ENCODE results near the gene CIAO1. TPM values are rescaled to one million over a fixed set of nuclear protein-coding genes. Genes with fewer than 3 reads are reported as not detected.

Gene CIAO1
- polyA plus RNA-seq, 3 donors, result 73.7 to 93.8 (median 89.4) TPM

GRCh38 chr2:96320728-96321622 lies 55.0 kb downstream of the CIAO1 start:
- Histone ChIP-seq H3K4me3 (replicated peaks in 1 of 3; ENCODE audit: low read depth in 2 of 3, low read length in 3 of 3) (peak overlapping the region; percentile 58 to 90 (median 71)), H4K20me1 (ENCODE audit: insufficient read depth, low read length) (no peaks in the 10 kb centered on the region), H3K36me3 (replicated peaks in 1 of 2; ENCODE audit: control insufficient read depth in 1 of 2, insufficient read depth in 2 of 2, low read length in 2 of 2) (no peaks in the 10 kb centered on the region), H2AFZ (ENCODE audit: insufficient read depth, low read depth, low read length, poor library complexity, severe bottlenecking) (peak overlapping the region; percentile 94), H3K4me1 (ENCODE audit: control insufficient read depth in 1 of 2, insufficient read depth in 2 of 2, low read length in 2 of 2) (peaks cover 41 to 50% of the 10 kb centered on the region in 2 donors), H3K79me2 (ENCODE audit: insufficient read depth, low read length) (no peaks in the 10 kb centered on the region), H3K4me2 (replicated peaks; ENCODE audit: extremely low read depth, low read length, poor library complexity, severe bottlenecking) (peak overlapping the region; percentile 99), H3K27ac (ENCODE audit: low read depth in 1 of 2, low read length in 2 of 2) (peak overlapping the region in 1 of 2 donors; percentile 11), H3K9me3 (replicated peaks in 1 of 2; ENCODE audit: control insufficient read depth in 1 of 2, insufficient read depth in 1 of 2, low read length in 2 of 2) (no peaks in the 10 kb centered on the region), H3K27me3 (ENCODE audit: control insufficient read depth in 2 of 2, insufficient read depth in 2 of 2, low read length in 2 of 2) (peaks cover 0 to 5% of the 10 kb centered on the region in 2 donors), H3K9ac (ENCODE audit: insufficient read depth, low read length, poor library complexity, severe bottlenecking) (peak overlapping the region; percentile 63)
- intact Hi-C loops (cut with micrococcal nuclease), result no loop called here
- Mint-ChIP-seq H3K4me1 (peaks cover 50% of the 10 kb centered on the region), H3K27me3 (ENCODE audit: low read depth in 3 of 3) (peaks cover 26 to 33% (median 32%) of the 10 kb centered on the region in 3 donors), H3K27ac (peak overlapping the region; percentile 14 to 80 (median 60)), H3K36me3 (peaks cover 0 to 3% of the 10 kb centered on the region in 2 donors), H3K9me3 (no peaks in the 10 kb centered on the region), H3K4me3 (peak overlapping the region; percentile 97 to 98)
- no peak for DNase-seq
- TF ChIP-seq CTCF (IDR thresholded peaks at IDR 0.05), result no peak
- WGBS (ENCODE audit: insufficient coverage), result under 1% methylated on average over 33 of the region's 41 CpGs

Other genes starting within 250 kb of the CIAO1 start
- 1 to 10 TPM in 1 of 3 donors, under 1 TPM in 2; 0.44 to 1.6 (median 0.94) TPM for gene GPAT2, start 231.3 kb upstream of the CIAO1 start, polyA plus RNA-seq
- 1 to 10 TPM in 1 of 3 donors, not detected in 2; 1.6 TPM for gene ADRA2B, start 149.7 kb upstream of the CIAO1 start, polyA plus RNA-seq
- under 1 TPM in 1 of 3 donors, not detected in 2; 0.71 TPM for gene ASTL, start 127.7 kb upstream of the CIAO1 start, polyA plus RNA-seq
- 100 to 1,000 TPM in 1 of 3 donors, 10 to 100 TPM in 2; 48.4 to 392 (median 66.1) TPM for gene DUSP2, start 120.8 kb upstream of the CIAO1 start, polyA plus RNA-seq
- gene STARD7, start 57.4 kb upstream of the CIAO1 start, polyA plus RNA-seq, result 100 to 1,000 TPM in 2 of 3 donors, 10 to 100 TPM in 1; 38.0 to 179 (median 172) TPM
- gene TMEM127, start 228 bp upstream of the CIAO1 start, polyA plus RNA-seq, result 100 to 1,000 TPM in 1 of 3 donors, 10 to 100 TPM in 2; 72.3 to 107 (median 78.5) TPM
- 100 to 1,000 TPM in 1 of 3 donors, 10 to 100 TPM in 2; 27.2 to 122 (median 36.1) TPM for gene SNRNP200, start 39.3 kb downstream of the CIAO1 start, polyA plus RNA-seq
- under 1 TPM; 0.18 to 0.50 (median 0.39) TPM for gene ITPRIPL1, start 59.1 kb downstream of the CIAO1 start, polyA plus RNA-seq
- gene NCAPH, start 69.5 kb downstream of the CIAO1 start, polyA plus RNA-seq, result under 1 TPM in 2 of 3 donors, not detected in 1; 0.19 to 0.23 TPM
- not detected for gene NEURL3, start 239.1 kb downstream of the CIAO1 start, polyA plus RNA-seq